HG02973 (cell line): Measurements from ENCODE around the gene PSMG4.

ENCODE experiments used
- ATAC-seq: cut with Tn5 transposase; IDR thresholded peaks from one replicate; pipeline ENCODE4 v1.9.1; 2021; ENCODE audit warnings: moderate library complexity; ENCODE audit not compliant: unreplicated experiment

The PSMG4 gene, protein sequence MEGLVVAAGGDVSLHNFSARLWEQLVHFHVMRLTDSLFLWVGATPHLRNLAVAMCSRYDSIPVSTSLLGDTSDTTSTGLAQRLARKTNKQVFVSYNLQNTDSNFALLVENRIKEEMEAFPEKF

DNA sequence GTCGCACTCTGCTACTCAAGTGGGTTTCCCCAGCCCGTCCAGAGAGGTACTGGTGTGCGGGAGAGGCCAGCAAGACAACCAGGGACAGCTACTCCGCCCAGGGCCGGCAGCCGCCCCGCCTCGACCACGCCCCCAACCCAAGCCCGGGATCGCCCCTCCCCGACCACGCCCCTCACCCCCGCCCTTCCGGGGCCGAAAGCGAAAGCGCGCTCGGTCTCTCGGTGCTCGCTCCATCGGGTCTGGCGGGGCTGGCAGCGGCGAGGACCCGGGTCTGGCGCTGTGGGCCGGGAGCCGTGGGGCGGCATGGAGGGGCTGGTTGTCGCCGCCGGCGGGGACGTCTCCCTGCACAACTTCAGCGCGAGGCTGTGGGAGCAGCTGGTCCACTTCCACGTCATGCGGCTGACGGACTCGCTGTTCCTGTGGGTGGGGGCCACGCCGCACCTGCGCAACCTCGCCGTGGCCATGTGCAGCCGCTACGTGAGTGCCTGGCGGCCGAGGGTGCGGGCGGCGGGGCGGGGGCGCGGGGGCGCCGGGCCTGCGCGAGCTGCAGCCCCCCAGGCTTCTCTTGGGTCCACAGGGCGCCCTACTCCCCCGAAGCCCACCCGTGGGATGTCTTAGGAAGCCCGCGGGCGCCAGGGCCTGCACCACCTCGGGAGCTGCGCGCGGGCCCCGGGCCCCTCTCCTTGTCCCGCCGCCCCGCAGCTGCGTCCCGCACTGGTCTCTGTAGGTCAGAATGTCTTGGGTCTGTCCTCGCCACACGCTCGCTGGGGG, at the start of gene PSMG4:
PSMG4 (plus strand) TSS at position 228 of the 771 bp plus-strand sequence; CDS start at position 304, 76 bp downstream.
- ATAC-seq = peak; percentile 60

DNA sequence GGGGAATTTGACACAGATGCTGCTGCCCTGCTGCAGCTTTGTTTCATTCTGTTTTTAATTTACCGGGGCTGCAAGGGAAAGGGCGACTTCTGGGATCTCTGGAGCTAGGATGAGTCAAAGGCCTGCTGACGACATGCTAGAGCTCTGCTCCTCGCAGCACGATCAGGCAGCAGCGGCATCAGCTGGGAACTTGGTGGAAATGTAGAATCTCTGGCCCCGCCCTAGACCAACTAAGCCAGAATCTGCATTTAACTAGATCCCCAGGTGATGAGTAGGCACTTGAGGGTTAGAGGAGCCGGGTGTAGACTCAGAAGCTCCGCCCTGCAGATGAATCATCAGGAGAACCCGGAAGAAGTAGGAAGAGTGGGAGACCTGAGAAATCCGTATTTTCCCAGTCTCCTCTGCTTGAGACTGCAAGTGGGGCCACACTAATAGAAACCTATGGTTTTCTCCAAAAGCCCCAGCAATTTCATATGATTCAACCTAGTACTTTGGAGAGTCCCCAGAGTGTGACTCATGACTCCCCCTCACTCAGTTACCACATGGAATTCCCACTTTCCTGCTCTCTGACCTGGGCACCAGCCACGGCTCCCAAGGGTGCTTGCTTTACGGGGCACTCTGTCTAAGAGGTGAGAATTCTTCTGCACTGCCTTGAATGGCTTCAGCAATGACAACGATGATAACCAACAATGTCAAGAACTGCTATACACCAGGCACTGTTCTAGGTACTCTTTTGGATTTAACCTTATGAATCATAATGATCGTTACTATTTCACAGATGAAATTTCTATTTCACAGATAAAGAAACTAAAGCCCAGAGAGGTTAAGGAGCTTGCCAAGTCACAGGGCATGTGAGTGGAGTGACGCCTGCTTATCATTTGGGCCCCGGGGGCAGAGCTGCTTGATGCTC, 49.4 kb upstream of the PSMG4 start:
- peak; percentile 46 for ATAC-seq

DNA sequence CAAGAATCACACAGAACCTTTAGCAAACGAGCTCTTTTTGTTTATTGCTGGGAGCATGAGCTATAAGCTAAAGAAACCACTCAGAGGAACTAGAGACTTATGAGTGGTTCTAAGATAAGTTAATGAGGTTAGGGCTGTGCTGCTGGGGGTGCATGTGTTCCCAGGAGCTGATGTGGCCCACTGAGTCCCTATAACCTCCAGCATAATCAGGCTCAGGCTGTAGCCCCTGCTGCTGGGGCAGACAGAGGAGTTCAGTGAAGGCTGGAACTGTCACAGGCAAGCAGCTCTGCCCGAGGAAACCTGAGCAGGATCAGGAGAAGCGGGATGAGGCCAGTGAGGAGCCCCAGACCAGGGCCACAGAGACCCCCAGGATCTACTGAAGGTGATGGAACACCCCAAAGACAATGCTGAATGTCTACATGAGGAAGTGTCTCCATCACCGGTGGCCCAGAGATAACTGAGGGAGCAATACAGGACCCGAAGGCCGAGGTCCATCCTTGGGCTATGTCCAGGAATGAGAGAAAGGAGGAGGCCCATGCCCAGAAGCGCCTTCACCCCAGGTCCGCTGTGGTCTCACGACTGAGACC, 48.6 kb upstream of the PSMG4 start:
- no peak for ATAC-seq

DNA sequence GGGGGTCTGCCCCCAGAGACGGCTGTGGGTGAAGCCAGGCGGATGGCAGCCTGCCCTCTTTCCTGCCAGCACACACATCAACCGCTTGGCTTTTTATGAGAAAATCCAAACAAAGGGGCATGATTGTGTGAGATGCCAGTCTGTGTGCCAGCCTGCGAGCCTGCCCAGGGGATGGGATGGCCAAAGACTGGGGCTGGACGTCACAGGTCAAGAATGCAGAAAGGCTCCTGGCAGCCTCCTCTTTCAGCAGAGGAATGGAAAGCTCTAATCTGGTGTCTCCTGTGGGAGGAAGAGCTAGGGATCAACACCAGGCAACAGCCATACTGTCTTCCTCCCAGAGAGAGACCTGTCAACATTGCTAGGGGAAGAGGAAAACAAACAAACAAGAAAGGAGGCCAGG, 47.1 kb upstream of the PSMG4 start:
- ATAC-seq = no peak

DNA sequence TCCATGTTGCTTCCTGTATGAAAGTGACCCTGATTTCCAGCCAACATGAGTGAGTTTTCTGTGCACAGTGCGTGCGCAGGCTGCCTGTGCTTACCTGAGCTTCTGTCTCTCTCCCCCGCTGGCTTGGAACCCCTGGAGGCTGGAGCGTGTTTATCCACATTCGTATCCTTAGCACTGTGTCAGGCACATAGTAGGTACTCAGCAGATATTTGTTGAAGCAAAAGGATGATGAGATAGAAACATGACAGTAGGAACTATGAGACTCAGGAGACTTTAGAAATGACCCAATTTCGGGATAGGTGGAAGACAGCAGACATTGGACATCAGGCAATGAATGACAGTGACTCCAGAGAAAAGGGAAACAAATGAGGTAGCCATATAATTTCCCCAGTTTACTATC, 46.5 kb upstream of the PSMG4 start:
- no peak for ATAC-seq

DNA sequence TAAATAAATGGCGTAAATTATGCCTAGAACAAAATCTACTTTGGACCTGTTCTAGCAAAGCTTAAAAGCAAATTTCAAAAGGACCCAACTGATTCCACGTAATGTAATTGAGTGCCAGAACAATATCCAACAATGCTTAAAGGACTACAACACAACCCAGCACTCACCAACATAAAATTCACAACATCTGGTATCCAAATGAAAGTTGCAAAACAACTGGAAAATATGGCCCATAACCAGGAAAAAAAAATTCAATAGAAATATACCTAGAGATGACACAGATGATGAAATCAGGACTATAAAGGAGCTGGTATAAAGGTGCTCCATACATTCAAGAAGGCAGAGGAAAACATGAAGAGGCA, 45.4 kb upstream of the PSMG4 start:
- ATAC-seq = no peak

DNA sequence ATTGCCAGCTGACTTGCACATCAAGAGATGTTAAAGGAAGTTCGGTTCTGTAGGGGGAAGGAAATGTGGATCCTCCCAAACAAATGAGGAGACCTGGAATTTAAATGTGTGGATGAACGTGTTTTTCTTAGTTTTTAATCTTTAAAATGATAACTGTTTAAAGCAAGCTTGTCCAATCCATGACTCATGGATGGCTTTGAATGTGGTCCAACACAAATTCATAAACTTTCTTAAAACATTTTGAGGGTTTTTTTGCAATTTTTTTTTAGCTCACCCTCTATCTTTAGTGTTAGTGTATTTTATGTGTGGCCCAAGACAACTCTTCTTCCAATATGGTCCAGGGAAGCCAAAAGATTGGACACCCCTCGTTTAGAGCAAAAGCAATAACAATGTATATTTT, 43.8 kb upstream of the PSMG4 start:
- no peak for ATAC-seq

DNA sequence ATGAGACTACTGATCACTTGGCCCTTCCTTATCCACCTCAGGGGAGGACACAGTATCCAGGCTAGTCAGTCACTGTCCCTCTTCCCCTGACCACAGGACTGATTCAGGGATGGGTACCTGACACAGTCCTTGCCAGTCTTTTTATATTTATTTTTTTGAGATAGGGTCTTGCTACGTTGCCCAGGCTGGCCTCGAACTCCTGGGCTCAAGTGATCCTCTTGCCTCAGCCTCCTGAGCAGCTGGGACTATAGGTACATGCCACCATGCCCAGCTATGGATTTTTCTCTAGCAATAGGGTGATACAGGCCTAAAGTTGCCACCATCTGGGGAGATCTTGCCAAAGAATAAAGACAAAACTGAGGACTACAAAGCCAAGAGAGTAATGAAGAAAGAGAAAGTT, 41.5 kb upstream of the PSMG4 start:
- no peak for ATAC-seq

DNA sequence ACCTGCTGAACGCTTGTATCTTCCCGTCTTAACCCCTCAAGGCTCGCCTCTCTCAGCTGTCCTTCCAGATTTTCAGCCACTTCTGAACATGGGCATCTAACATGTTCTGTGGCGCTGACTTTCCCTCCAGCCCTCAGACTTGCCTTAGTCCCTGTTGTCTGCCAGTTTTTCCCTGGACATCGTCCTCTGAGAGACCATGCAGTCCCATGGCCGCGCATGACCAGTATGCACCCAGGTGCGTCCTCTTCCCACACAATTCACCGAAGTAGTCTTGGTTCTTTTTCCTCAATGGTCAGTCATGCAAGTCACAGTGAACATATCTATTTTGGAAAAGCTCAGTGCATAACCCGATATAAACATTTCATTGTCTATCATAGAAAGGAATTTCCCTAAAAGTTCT, 40.5 kb upstream of the PSMG4 start:
- ATAC-seq = no peak

DNA sequence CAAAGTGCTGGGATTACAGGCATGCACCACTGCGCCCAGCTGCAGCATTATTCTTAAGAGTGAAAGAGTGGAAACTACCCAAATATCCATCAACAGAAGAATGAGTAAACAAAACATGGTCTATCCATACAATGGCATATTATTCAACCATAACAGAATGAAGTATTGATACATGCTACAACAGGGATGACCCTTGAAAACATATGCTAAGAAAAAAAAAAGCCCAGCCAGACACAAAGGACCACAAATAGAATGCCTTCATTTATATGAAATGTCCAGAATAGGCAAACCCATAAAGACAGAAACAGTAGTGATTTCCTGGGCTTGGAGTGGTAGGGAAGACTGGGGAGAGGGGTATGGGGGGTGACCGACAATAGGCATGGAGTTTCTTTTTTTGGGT, 38.4 kb upstream of the PSMG4 start:
- ATAC-seq = no peak

DNA sequence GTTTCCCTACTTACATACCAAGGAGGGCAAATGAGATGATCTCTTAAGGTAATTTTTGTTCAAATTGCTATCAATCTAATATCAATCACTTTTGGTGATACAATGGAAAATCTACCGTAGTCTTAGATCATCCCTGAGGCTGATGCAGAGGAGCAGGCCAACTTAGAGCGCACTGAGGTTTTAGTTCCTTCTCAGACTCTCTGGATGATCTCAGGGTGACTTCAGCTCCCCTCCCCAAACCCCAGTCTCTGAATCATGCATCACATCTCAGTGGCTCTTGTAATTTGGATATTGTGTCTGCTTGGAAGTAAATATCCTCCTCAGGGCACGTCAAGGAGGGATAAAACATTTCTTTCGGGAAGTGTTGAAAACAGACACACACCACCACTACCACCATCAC, 37.2 kb upstream of the PSMG4 start:
- no peak for ATAC-seq

DNA sequence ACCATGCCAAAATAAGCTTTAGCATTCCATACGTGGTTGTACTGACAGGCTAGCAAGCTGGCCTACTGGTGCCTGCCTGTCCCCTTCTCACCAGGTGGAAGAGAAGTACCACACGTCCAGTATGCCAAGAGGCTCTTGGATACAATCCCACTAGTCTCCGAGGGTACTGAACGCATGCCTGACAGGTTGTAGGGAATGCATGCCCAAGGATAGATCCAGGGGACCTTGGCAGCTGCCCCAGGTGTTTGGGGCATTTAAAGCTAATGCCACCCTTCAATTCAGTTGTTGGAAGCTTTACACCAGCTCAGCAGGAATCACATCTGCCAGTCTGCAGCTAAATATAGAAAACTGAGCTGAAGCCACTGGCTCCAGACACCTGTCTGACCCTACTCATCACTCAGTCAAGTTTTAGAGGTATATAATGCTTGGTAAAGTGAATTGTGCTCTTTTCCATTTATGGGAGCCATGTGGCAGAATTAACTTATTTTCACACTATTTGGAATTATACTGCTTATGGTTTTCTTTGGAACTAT, 36.2 kb upstream of the PSMG4 start:
- no peak for ATAC-seq

DNA sequence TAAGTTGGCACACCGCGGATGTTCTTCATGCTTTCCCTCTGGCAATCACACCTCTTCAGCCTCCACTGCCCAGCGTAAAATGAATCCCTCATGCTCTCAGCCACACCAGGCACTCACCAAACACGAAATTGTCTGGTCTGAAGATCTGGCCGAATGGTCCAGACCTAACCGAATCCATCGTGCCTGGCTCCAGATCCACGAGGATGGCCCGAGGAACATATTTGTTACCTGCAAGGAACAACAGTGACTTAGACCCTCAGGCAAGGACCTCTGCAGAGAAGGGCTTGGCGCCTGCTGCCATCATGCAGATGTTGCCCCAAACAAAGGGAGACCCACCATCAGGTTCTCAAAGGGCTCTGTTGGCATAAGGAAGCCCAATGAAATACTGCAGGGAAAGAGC, 32.7 kb upstream of the PSMG4 start:
- no peak for ATAC-seq

DNA sequence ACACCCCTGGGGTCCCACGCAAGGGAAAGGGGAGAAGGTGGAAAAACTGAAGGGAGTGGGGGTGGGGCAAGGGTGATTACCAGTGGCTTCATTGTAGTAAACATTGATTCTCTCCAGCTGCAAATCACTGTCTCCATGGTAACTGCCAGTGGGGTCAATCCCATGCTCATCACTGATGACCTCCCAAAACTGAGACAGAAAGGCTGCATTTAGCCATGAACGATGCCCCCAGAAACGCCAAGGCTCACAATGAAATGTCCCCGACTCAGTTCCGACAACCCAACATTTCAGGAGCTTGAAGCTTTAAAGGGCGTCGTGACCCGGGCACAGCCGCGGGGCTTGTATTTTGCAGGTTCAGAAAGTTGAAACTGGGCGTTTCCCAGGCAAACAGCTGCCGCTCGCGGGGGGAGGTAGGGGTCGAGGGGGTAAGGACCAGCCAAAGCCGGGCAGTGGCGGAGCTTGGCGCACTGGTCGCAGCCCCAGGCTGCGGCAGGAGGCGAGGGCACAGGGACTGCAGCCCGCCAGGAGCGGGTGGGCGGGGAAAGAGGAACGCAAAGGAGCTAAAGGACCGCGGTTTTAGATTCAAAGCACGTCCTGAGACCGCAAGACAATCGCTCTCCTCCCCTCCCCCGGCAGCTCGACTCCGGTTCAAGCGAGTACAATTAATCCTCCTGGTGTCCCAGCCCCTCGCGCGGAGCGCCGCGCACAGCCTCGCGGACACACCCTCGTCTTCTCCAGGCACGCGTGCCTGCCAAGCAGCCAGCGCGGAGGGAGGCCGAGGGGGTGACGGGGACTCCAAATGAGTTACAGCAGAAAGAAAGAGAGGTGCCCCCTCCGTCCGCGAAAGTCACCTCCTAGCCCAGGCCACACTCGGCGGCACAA, 32.0 kb upstream of the PSMG4 start:
- no peak for ATAC-seq

DNA sequence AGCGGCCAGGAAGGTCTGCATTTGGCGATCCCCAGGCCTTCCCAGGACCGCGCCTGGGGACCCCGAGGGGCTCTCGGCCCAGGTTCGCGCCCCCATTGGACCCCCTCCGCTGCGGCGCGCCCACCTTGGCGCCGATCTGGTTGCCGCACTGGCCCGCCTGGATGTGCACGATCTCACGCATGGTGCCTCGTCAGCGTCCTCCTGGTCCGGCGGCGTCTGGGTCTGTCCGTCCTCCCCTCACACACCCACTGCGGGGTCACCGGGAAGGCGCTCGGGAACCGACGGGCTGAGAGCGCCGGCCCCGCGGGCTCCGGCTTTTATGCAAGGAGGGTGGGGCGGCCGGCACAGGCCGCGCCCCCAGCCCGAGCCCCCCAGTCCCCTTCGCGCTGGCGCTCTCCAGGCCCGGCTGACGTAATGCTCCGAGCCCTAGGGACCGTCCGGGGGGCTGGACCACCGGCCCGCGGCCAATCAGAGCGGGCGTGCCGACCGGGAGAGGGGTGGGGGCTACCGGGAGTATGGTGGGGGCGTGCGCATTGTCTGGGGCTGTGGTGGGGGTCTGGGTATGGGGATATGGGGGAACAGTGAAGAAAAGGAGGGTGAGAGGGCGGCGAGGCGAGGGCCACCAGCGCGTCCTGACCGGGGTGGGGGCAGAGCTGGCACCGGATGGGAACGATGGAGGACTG, 31.2 kb upstream of the PSMG4 start, which contains the start of gene TUBB2B:
TUBB2B (minus strand) TSS at position 291 of the 683 bp plus-strand sequence; CDS start at position 181, 110 bp downstream.
- no peak for ATAC-seq

DNA sequence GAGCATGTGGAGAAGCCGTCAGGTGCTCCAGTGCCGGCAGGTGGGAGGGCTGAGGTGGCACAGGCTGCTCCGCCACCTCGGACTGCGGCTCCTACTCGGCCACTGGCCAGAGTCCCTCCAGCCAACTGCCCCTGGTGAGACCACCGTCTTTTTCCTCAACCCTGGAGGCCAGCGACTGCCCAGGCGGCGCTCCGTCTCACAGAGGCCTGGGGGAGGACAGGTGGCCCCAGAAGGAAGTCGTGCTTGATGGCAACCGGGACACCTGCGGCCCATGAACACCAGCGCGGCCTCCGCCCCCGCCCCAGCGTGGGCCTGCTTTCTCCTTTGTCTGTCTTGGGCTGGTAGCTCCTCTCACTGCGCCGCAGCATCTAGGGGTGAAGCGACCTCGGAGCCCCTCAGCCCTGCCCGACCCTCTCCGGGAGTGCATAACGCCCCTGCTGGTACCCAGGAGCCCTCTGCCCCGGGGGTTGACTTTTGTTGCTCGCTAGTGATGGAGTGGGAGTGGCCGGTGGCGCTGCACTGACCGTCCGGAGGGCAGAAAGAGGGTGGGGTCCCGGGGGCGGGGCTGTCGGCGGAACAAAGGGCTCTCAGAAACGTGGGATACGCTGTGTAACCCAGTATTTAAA, 30.6 kb upstream of the PSMG4 start:
- no peak for ATAC-seq

DNA sequence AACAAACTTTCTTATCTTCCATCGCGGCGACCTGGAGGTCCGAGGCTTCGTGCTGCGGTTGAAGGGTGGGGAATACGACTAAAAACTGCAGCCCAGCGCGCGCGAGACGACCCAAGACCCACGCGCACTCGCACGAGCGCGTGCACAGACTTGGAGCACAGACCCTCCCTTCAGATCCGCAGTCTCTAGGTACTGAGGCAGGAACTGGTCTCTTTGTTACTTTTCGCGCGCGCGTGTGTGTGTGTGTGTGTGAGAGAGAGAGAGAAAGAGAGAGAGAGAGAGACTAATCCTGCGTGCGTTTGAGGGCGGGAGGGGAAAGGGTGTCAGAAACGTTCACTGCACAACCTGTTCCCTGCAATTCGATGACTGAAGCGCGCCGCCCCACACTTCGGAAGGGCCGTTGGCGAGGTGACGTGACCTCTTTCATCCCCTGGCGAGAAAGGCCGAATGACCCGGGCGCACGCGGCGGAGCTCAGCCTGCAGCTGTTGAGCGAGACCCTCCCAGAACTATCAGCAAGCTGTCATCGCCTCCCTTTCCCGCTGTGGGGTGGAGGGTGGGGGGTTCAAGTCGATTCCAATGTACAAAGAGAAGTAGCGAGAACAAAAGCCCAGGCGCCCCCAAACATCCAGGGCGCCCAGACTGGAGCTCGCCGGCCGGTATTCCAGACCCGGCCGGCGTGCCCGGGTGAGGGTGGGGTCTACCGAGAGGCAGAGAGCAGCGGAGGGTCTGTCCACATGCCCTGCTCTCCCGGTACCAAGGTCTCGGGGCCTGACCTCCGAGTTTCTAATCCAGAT, 29.8 kb upstream of the PSMG4 start:
- no peak for ATAC-seq

DNA sequence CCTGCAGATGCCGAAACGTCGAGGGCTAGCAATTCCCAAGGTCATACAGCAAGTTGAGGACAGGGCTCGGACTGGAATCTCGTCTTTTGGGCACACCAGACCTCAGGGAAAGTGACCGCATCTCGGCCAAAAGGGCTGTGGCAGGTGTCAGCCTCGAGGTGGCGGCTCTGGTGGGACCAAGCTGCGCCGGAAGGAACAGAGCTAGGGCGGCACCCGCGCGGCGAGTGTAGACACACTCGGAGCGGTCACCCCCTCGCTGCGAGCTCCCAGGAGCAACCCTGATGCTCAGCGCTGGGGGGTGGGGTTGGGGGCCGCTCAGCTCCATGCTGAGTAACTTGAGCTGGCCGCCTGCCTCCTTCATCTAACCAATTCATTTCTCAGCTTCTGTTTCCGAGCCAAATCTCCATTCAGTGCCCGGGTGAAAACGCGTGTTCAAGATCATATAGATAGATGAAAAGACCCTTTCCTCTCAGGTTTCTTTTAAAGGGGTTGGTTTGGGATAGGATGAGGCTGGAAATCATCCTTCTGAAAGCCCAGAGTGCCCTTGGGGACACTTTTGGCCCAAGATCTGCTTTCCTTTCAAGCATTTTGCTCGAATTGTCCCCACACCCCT, 29.1 kb upstream of the PSMG4 start:
- ATAC-seq = no peak
